ENCODE measurements around the gene MGP. TPM values are rescaled to one million over a fixed set of nuclear protein-coding genes. Genes with fewer than 3 reads are reported as not detected.

Gene MGP
- total and polyA plus RNA-seq, 2 of the 13 experiments (the other 11 are each of a cell fraction or from before 2014, with no cell fraction given): not detected

GRCh38 chr12:14843425-14843887 is 42.2 kb downstream of the MGP start, which contains the start of gene ART4 (continued):
- TF ChIP-seq HNF1A (IDR thresholded peaks at IDR 0.05; ENCODE audit: low read depth) (peak; percentile 61), HNF1A (CRISPR knock-in tag; IDR thresholded peaks at IDR 0.05; ENCODE audit: borderline replicate concordance) (no peak), UBTF (CRISPR knock-in tag; IDR thresholded peaks at IDR 0.05) (peak; percentile 46; the same call in 1 of the 2 replicates), MLXIP (CRISPR knock-in tag; IDR thresholded peaks at IDR 0.05; ENCODE audit: borderline replicate concordance) (0 out of 2 replicates have a peak, but pooled peaks have one; percentile 64), YY1 (IDR thresholded peaks at IDR 0.05; ENCODE audit: insufficient read depth, insufficient replicate concordance, low read depth, low read length) (peak; percentile 45), ZNF737 (CRISPR knock-in tag; IDR thresholded peaks at IDR 0.05; ENCODE audit: borderline replicate concordance) (no peak), WIZ (CRISPR knock-in tag; IDR thresholded peaks at IDR 0.05) (0 out of 2 replicates have a peak, but pooled peaks have one; percentile 59), RORA (CRISPR knock-in tag; IDR thresholded peaks at IDR 0.05) (no peak), RBM22 (optimal IDR thresholded peaks at IDR 0.05; ENCODE audit: low read length) (no peak), MED1 (CRISPR knock-in tag; IDR thresholded peaks at IDR 0.05) (0 out of 2 replicates have a peak, but pooled peaks have one; percentile 34), FOXP1 (IDR thresholded peaks at IDR 0.05) (no peak), FOXP1 (CRISPR knock-in tag; IDR thresholded peaks at IDR 0.05) (peak; percentile 40; the same call in 1 of the 2 replicates), ZNF619 (CRISPR knock-in tag; IDR thresholded peaks at IDR 0.05) (no peak), GFI1 (CRISPR knock-in tag; IDR thresholded peaks at IDR 0.05; ENCODE audit: borderline replicate concordance) (peak; percentile 44; the same call in 1 of the 2 replicates), MTF2 (CRISPR knock-in tag; IDR thresholded peaks at IDR 0.05; ENCODE audit: borderline replicate concordance) (no peak), CENPX (CRISPR knock-in tag; IDR thresholded peaks at IDR 0.05) (no peak), FOXA1 (IDR thresholded peaks at IDR 0.05) (no peak), FOXA1 (CRISPR knock-in tag; IDR thresholded peaks at IDR 0.05) (no peak), CBX5 (CRISPR knock-in tag; IDR thresholded peaks at IDR 0.05; ENCODE audit: borderline replicate concordance) (no peak), MXI1 (IDR thresholded peaks at IDR 0.05; ENCODE audit: borderline replicate concordance, low read depth, low read length) (0 out of 3 replicates have a peak, but pooled peaks have one; percentile 14), ZNF501 (CRISPR knock-in tag; IDR thresholded peaks at IDR 0.05) (peak; percentile 68; the same call in 1 of the 2 replicates), ATRX (CRISPR knock-in tag; IDR thresholded peaks at IDR 0.05; ENCODE audit: borderline replicate concordance) (no peak)
